PC-9 (cell line): ENCODE results near the gene DPP10. TPM values are rescaled to one million over a fixed set of nuclear protein-coding genes. Genes with fewer than 3 reads are reported as not detected.

ENCODE experiments used
- BruUV-seq: library from RNA; stranded (reverse); fragments of 400-500 nt; replicated peaks from 2 replicates; lab custom pipeline; 2021; lab: Mats Ljungman, UMichigan
- CTCF ChIA-PET: fragments of 300-600 bp; sonication (Branson Sonifier 250); formaldehyde crosslinking; loops from one replicate; lab custom pipeline; 2022; ENCODE audit warnings: antibody characterized with exemption; lab: Charles Lee
- POLR2A ChIA-PET: fragments of 300-600 bp; sonication (Branson Sonifier 250); formaldehyde crosslinking; loops from one replicate; lab custom pipeline; 2022; ENCODE audit warnings: antibody characterized with exemption; ENCODE audit not compliant: unreplicated experiment; lab: Charles Lee
- DNase-seq, 2 experiments: peaks; one replicate each; pipeline versions ENCODE4 v3.0.0 to v3.0.0-alpha.2; 2015 to 2022; ENCODE audit warnings: mixed read lengths in 1 of 2
- H2AFZ ChIP-seq: fragments of 200-600 bp; sonication (generic); 2 replicates; pipeline ENCODE4 v1.8.1; 2017; ENCODE audit warnings: antibody characterized with exemption
- H3F3A ChIP-seq: fragments of 200-600 bp; sonication (generic); 2 replicates; pipeline ENCODE4 v1.8.1; 2017; ENCODE audit warnings: antibody characterized with exemption, mild to moderate bottlenecking, low read depth; ENCODE audit not compliant: insufficient read depth
- H3K27ac ChIP-seq: fragments of 200-600 bp; sonication (generic); 2 replicates; pipeline ENCODE4 v1.6.1; 2016; ENCODE audit warnings: mixed run types
- H3K27me3 ChIP-seq: fragments of 200-600 bp; sonication (generic); 2 replicates; pipeline ENCODE4 v1.6.1; 2016; ENCODE audit warnings: low read depth, mixed run types; ENCODE audit not compliant: insufficient read depth
- H3K36me3 ChIP-seq: fragments of 200-600 bp; sonication (generic); 2 replicates; pipeline ENCODE4 v1.6.1; 2016; ENCODE audit warnings: low read depth, mixed run types
- H3K4me1 ChIP-seq: fragments of 200-600 bp; sonication (generic); replicated peaks from 2 replicates; pipeline ENCODE4 v1.6.1; 2016; ENCODE audit warnings: mixed run types; ENCODE audit not compliant: insufficient read depth
- H3K4me2 ChIP-seq: fragments of 200-600 bp; sonication (generic); 2 replicates; pipeline ENCODE4 v1.6.1; 2017; ENCODE audit warnings: mixed run types
- H3K4me3 ChIP-seq: fragments of 200-600 bp; sonication (generic); 2 replicates; pipeline ENCODE4 v1.6.1; 2016; ENCODE audit warnings: mixed run types
- H3K79me2 ChIP-seq: fragments of 200-600 bp; sonication (generic); 2 replicates; pipeline ENCODE4 v1.6.1; 2017; ENCODE audit warnings: low read depth, mixed run types
- H3K9me2 ChIP-seq: fragments of 200-600 bp; sonication (generic); 2 replicates; pipeline ENCODE4 v1.8.1; 2017; ENCODE audit warnings: mild to moderate bottlenecking; ENCODE audit not compliant: insufficient read depth
- H3K9me3 ChIP-seq: fragments of 200-600 bp; sonication (generic); 2 replicates; pipeline ENCODE4 v1.8.1; 2016; ENCODE audit warnings: low read depth; ENCODE audit not compliant: insufficient read depth
- H4K20me1 ChIP-seq: fragments of 200-600 bp; sonication (generic); 2 replicates; pipeline ENCODE4 v1.8.1; 2017; ENCODE audit not compliant: insufficient read depth
- EZH2 ChIP-seq: fragments of 200-600 bp; sonication (generic); IDR thresholded peaks from 2 replicates; pipeline ENCODE4 v1.8.0; 2017; ENCODE audit warnings: antibody characterized with exemption, low read depth
- intact Hi-C: fragments of 100-400 bp; cut with micrococcal nuclease; formaldehyde crosslinking; loops from one replicate; pipeline ENCODE4 v1.10.0; 2022; ENCODE audit not compliant: unreplicated experiment
- total RNA-seq: library from RNA; stranded (reverse); gene quantifications from 2 replicates; pipeline ENCODE4 v1.2.3, GENCODE V29; 2021
- TF ChIP-seq, protein P1 (sequence below): fragments of 200-600 bp; sonication (generic); conservative IDR thresholded peaks from 2 replicates; pipeline ENCODE4 v1.6.1; 2017; ENCODE audit warnings: mixed run types, antibody characterized with exemption, mild to moderate bottlenecking, moderate library complexity

DPP10 gene
- total RNA-seq, 1 experiment from 2014 or later, result not detected

DNA sequence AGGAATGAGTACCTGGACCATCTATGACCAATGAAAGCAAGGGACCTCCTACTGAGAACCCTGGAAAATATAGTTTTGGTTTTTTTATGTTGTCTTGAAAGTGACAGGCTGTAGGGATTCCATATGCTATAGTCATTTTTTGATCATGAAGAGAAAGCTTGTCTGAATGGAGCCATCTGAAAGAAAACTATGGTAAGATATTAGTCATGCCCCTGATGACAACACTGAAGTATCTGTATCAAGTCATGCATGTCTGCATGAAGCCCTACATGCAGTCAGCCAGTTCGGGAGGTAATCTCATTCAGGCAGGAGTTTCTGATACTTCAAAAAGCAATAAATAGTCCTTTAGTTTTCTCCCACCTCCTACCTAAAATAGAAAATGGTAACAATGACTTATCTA, 1042.0 kb downstream of the DPP10 start:
- Histone ChIP-seq H3K9me2 (no peaks in the 10 kb centered on the region), H3K4me1 (no peaks in the 10 kb centered on the region), H3K79me2 (no peaks in the 10 kb centered on the region), H3K36me3 (no peaks in the 10 kb centered on the region), H3F3A (no peaks in the 10 kb centered on the region), H3K4me3 (no peak overlapping the region), H3K9me3 (no peaks in the 10 kb centered on the region), H3K27ac (no peak overlapping the region), H3K27me3 (no peaks in the 10 kb centered on the region), H3K4me2 (no peak overlapping the region), H4K20me1 (no peaks in the 10 kb centered on the region), H2AFZ (no peak overlapping the region)
- no peak for DNase-seq
- POLR2A ChIA-PET, result no interaction called here
- no TSS peak for BruUV-seq
- intact Hi-C loops, result no loop called here
- CTCF ChIA-PET, result no interaction called here
- no peak for TF ChIP-seq EZH2
- TF ChIP-seq, protein P1, sequence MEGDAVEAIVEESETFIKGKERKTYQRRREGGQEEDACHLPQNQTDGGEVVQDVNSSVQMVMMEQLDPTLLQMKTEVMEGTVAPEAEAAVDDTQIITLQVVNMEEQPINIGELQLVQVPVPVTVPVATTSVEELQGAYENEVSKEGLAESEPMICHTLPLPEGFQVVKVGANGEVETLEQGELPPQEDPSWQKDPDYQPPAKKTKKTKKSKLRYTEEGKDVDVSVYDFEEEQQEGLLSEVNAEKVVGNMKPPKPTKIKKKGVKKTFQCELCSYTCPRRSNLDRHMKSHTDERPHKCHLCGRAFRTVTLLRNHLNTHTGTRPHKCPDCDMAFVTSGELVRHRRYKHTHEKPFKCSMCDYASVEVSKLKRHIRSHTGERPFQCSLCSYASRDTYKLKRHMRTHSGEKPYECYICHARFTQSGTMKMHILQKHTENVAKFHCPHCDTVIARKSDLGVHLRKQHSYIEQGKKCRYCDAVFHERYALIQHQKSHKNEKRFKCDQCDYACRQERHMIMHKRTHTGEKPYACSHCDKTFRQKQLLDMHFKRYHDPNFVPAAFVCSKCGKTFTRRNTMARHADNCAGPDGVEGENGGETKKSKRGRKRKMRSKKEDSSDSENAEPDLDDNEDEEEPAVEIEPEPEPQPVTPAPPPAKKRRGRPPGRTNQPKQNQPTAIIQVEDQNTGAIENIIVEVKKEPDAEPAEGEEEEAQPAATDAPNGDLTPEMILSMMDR, result no peak

DNA sequence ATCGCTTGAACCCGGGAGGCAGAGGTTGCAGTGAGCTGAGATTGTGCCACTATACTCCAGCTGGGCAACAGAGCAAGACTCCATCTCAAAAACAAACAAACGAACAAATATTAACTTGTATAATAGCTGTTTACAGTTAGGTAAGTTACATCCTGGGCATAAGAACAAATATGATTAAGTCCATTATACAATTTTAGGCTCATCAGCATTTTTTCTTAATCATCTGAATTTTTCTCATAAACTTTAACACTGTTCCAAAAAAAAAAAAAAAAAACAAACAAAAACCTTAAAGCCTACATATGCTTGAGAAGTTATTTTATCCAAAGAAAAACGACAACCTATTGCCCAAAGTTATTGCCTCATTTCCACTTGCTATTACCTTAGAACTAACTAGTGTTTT, 1042.5 kb downstream of the DPP10 start:
- H3K27me3 ChIP-seq, result no peaks in the 10 kb centered on the region
- H3K4me1 ChIP-seq, result no peaks in the 10 kb centered on the region
- ChIA-PET POLR2A (no interaction called here), CTCF (no interaction called here)
- H3F3A ChIP-seq, result no peaks in the 10 kb centered on the region
- TF ChIP-seq, protein P1, result no peak
- TF ChIP-seq EZH2, result no peak
- H3K4me3 ChIP-seq, result no peak overlapping the region
- no peaks in the 10 kb centered on the region for H3K79me2 ChIP-seq
- BruUV-seq, result no TSS peak
- intact Hi-C loops, result no loop called here
- no peak overlapping the region for H2AFZ ChIP-seq
- no peaks in the 10 kb centered on the region for H3K9me2 ChIP-seq
- H3K9me3 ChIP-seq, result no peaks in the 10 kb centered on the region
- H3K27ac ChIP-seq, result no peak overlapping the region
- H3K4me2 ChIP-seq, result no peak overlapping the region
- no peak for DNase-seq
- H3K36me3 ChIP-seq, result no peaks in the 10 kb centered on the region
- no peaks in the 10 kb centered on the region for H4K20me1 ChIP-seq

DNA sequence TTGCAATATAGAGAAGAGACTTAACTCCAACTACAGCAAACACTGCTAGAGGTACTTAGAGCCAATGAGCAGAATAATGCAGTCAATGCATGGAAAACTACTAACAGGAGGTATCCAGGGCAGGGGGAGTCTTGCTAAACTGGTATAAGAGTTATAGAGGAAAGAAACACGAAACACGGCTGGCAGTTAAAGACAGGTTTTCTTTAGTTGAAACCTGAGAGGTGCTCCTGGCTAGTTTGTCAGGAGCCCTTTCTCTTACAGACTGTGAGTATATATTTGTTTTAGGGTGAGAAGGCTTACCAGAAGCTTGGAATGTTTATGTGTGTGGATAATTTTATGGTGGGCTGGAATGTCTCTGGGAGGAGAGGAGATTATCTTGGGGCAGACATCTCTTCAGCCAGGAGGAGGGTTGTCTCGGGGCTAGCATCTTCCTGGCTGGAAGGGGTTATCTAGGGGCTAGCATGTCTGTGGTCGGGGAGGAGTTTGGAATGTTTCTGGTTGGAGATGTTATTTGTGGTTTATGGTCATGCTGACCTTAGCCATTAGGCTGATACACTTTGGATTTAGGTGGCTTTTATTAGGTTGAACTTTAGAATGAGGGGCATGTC, 1048.8 kb downstream of the DPP10 start:
- Histone ChIP-seq H3F3A (no peaks in the 10 kb centered on the region), H4K20me1 (no peaks in the 10 kb centered on the region), H3K4me1 (no peaks in the 10 kb centered on the region), H3K79me2 (no peaks in the 10 kb centered on the region), H2AFZ (no peak overlapping the region), H3K36me3 (no peaks in the 10 kb centered on the region), H3K9me2 (no peaks in the 10 kb centered on the region), H3K27ac (no peak overlapping the region), H3K4me2 (no peak overlapping the region), H3K27me3 (peaks cover 4% of the 10 kb centered on the region; the same call in 1 of the 2 replicates), H3K4me3 (no peak overlapping the region), H3K9me3 (no peaks in the 10 kb centered on the region)
- ChIA-PET CTCF (no interaction called here), POLR2A (no interaction called here)
- intact Hi-C loops, result no loop called here
- TF ChIP-seq, protein P1, result no peak
- no peak for TF ChIP-seq EZH2
- DNase-seq, result no peak
- no TSS peak for BruUV-seq
